ENCODE data around the gene SMARCC2.

Gene SMARCC2

GRCh38 chr12:56189099-56189917 is at the start of gene SMARCC2:
TSS of gene SMARCC2 (minus strand) at chr12:56189483. CDS start at chr12:56189461, 22 bp downstream.
- ChIA-PET CTCF (interaction anchor here (0.5 to 6.1 kb wide), 50 partner anchors 9 to 947 kb away, joined by 3 to 86 read pairs (median 4); partner anchors contain the start of genes ANKRD52, COQ10A, ESYT1 and GLS2), POLR2A (interaction anchor here (0.6 to 5.3 kb wide), 27 partner anchors 8 to 250 kb away, joined by 3 to 59 read pairs (median 5); partner anchors contain the start of genes ANKRD52, ESYT1, MYL6 and PA2G4)
- peak within 1 kb of the TSS; percentile 87 for H3K4me3 ChIP-seq (ENCODE audit: low read depth, low read length)
- no peaks in the 10 kb centered on the region for H3K9me3 ChIP-seq (ENCODE audit: control insufficient read depth, insufficient read depth, low read depth, low read length)
- no peaks in the 10 kb centered on the region; the same call in 1 of the 2 replicates for H3K4me1 ChIP-seq (ENCODE audit: control insufficient read depth, insufficient read depth, low read length)
- H3K36me3 ChIP-seq (ENCODE audit: control insufficient read depth in 2 of 2, insufficient read depth in 1 of 2, low read length in 2 of 2): peaks cover 16 to 30% of the 10 kb centered on the region in 2 experiments
- H3K27ac ChIP-seq (ENCODE audit: extremely low read depth, low read depth, low read length): peak within 1 kb of the TSS; percentile 86
- TF ChIP-seq PRDM1 (tag by site-specific recombination; IDR thresholded peaks at IDR 0.05) (peak; percentile 90), ZBTB20 (tag by site-specific recombination; IDR thresholded peaks at IDR 0.05) (peak; percentile 16; the same call in 1 of the 2 replicates), ZNF398 (tag by site-specific recombination; IDR thresholded peaks at IDR 0.05) (peak; percentile 78), ZNF416 (tag by site-specific recombination; IDR thresholded peaks at IDR 0.05) (no peak), IKZF3 (tag by site-specific recombination; IDR thresholded peaks at IDR 0.05) (peak; percentile 94), ZNF510 (tag by site-specific recombination; IDR thresholded peaks at IDR 0.05; ENCODE audit: insufficient replicate concordance) (no peak), ZNF660 (tag by site-specific recombination; IDR thresholded peaks at IDR 0.05) (peak; percentile 80), PBX3 (CRISPR knock-in tag; IDR thresholded peaks at IDR 0.05) (no peak), SP2 (tag by site-specific recombination; IDR thresholded peaks at IDR 0.05) (peak; percentile 76), ZNF184 (tag by site-specific recombination; IDR thresholded peaks at IDR 0.05) (peak; percentile 30; the same call in 1 of the 2 replicates), ZFP37 (tag by site-specific recombination; IDR thresholded peaks at IDR 0.05) (no peak), GLIS1 (tag by site-specific recombination; IDR thresholded peaks at IDR 0.05) (peak; percentile 44; the same call in 1 of the 2 replicates), FEZF1 (tag by site-specific recombination; IDR thresholded peaks at IDR 0.05) (no peak), ZSCAN23 (tag by site-specific recombination; IDR thresholded peaks at IDR 0.05) (peak; percentile 69), ZNF423 (tag by site-specific recombination; IDR thresholded peaks at IDR 0.05) (no peak), YY1 (tag by site-specific recombination; IDR thresholded peaks at IDR 0.05) (peak; percentile 50; the same call in 1 of the 2 replicates), KLF8 (tag by site-specific recombination; IDR thresholded peaks at IDR 0.05) (peak; percentile 71; the same call in 1 of the 2 replicates), ZNF16 (tag by site-specific recombination; IDR thresholded peaks at IDR 0.05; ENCODE audit: low read depth) (no peak), ZSCAN4 (tag by site-specific recombination; IDR thresholded peaks at IDR 0.05) (no peak), KLF10 (tag by site-specific recombination; IDR thresholded peaks at IDR 0.05) (0 out of 2 replicates have a peak, but pooled peaks have one; percentile 32), ZNF596 (tag by site-specific recombination; IDR thresholded peaks at IDR 0.05) (peak; percentile 27; the same call in 1 of the 2 replicates), ZBTB26 (tag by site-specific recombination; optimal IDR thresholded peaks at IDR 0.05) (peak; percentile 65), ZNF366 (tag by site-specific recombination; conservative IDR thresholded peaks at IDR 0.05) (no peak), ZFHX2 (tag by site-specific recombination; conservative IDR thresholded peaks at IDR 0.05) (peak; percentile 76), ZNF777 (tag by site-specific recombination; IDR thresholded peaks at IDR 0.05; ENCODE audit: borderline replicate concordance) (peak; percentile 65; the same call in 1 of the 2 replicates), ZNF626 (tag by site-specific recombination; IDR thresholded peaks at IDR 0.05) (no peak), ZNF677 (tag by site-specific recombination; IDR thresholded peaks at IDR 0.05) (0 out of 2 replicates have a peak, but pooled peaks have one; percentile 17), ZNF341 (tag by site-specific recombination; IDR thresholded peaks at IDR 0.05; ENCODE audit: low read depth) (peak; percentile 35; the same call in 1 of the 2 replicates), ZSCAN30 (tag by site-specific recombination; IDR thresholded peaks at IDR 0.05) (peak; percentile 77), ZNF843 (tag by site-specific recombination; IDR thresholded peaks at IDR 0.05) (0 out of 2 replicates have a peak, but pooled peaks have one; percentile 5)
- TF ChIP-seq, protein P1, sequence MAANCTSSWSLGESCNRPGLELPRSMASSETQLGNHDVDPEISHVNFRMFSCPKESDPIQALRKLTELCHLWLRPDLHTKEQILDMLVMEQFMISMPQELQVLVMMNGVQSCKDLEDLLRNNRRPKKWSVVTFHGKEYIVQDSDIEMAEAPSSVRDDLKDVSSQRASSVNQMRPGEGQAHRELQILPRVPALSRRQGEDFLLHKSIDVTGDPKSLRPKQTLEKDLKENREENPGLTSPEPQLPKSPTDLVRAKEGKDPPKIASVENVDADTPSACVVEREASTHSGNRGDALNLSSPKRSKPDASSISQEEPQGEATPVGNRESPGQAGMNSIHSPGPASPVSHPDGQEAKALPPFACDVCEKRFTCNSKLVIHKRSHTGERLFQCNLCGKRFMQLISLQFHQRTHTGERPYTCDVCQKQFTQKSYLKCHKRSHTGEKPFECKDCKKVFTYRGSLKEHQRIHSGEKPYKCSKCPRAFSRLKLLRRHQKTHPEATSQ (tag by site-specific recombination; IDR thresholded peaks at IDR 0.05): peak; percentile 9; the same call in 1 of the 2 replicates

All from HEK293 (cell line).